Astrocyte (in vitro differentiated cells and primary cell): Measurements from ENCODE around the gene PSENEN. TPM values are rescaled to one million over a fixed set of nuclear protein-coding genes. Genes with fewer than 3 reads are reported as not detected.

Experiments
- DNase-seq: peaks from one replicate; pipeline ENCODE4 v3.0.0-alpha.2; 2010; ENCODE audit warnings: low read depth
- FAIRE-seq: peaks from 2 replicates; lab custom pipeline; 2011; peaks lifted over from hg19 to GRCh38; lab: Jason Lieb, UNC
- H2AFZ ChIP-seq: 2 replicates; pipeline ENCODE4 v1.6.0; 2012; ENCODE audit warnings: low read depth, low read length, inconsistent platforms
- H3K27ac ChIP-seq: 2 replicates; pipeline ENCODE4 v1.5.1; 2011; ENCODE audit warnings: low read depth, low read length, inconsistent platforms
- H3K27me3 ChIP-seq: 2 replicates; pipeline ENCODE4 v1.6.0; 2011; ENCODE audit warnings: low read length, inconsistent platforms; ENCODE audit not compliant: insufficient read depth
- H3K36me3 ChIP-seq: 2 replicates; pipeline ENCODE4 v1.5.1; 2011; ENCODE audit warnings: low read length, inconsistent platforms; ENCODE audit not compliant: insufficient read depth
- H3K4me1 ChIP-seq: 2 replicates; pipeline ENCODE4 v1.5.1; 2011; ENCODE audit warnings: low read length, inconsistent platforms; ENCODE audit not compliant: insufficient read depth
- H3K4me2 ChIP-seq: 2 replicates; pipeline ENCODE4 v1.6.0; 2012; ENCODE audit warnings: low read length, inconsistent platforms
- H3K4me3 ChIP-seq: 2 replicates; pipeline ENCODE4 v1.5.1; 2011; ENCODE audit warnings: low read depth, mild to moderate bottlenecking, low read length, inconsistent platforms; ENCODE audit not compliant: insufficient read depth
- H3K79me2 ChIP-seq: 2 replicates; pipeline ENCODE4 v1.6.0; 2012; ENCODE audit warnings: mild to moderate bottlenecking, low read length, inconsistent platforms; ENCODE audit not compliant: insufficient read depth
- H3K9ac ChIP-seq: 2 replicates; pipeline ENCODE4 v1.6.0; 2012; ENCODE audit warnings: mild to moderate bottlenecking, low read length, inconsistent platforms
- H3K9me3 ChIP-seq: 2 replicates; pipeline ENCODE4 v1.5.1; 2012; ENCODE audit warnings: low read depth, mild to moderate bottlenecking, low read length, inconsistent platforms; ENCODE audit not compliant: insufficient read depth
- H4K20me1 ChIP-seq: 2 replicates; pipeline ENCODE4 v1.6.0; 2012; ENCODE audit warnings: low read length, inconsistent platforms; ENCODE audit not compliant: insufficient read depth
- H3K27ac Mint-ChIP-seq: one replicate; pipeline ENCODE4 v1.8.0; 2021; ENCODE audit warnings: mild to moderate bottlenecking, mixed read lengths; ENCODE audit not compliant: unreplicated experiment
- H3K27me3 Mint-ChIP-seq: one replicate; pipeline ENCODE4 v1.8.0; 2021; ENCODE audit warnings: low read depth, mixed read lengths; ENCODE audit not compliant: unreplicated experiment
- H3K36me3 Mint-ChIP-seq: one replicate; pipeline ENCODE4 v1.8.0; 2021; ENCODE audit warnings: low read depth, mixed read lengths; ENCODE audit not compliant: unreplicated experiment
- H3K4me1 Mint-ChIP-seq: one replicate; pipeline ENCODE4 v1.8.0; 2021; ENCODE audit warnings: low read depth, mixed read lengths; ENCODE audit not compliant: unreplicated experiment
- H3K4me3 Mint-ChIP-seq: one replicate; pipeline ENCODE4 v1.8.0; 2021; ENCODE audit warnings: mild to moderate bottlenecking, moderate library complexity, mixed read lengths; ENCODE audit not compliant: unreplicated experiment
- H3K9me3 Mint-ChIP-seq: one replicate; pipeline ENCODE4 v1.8.0; 2021; ENCODE audit warnings: mild to moderate bottlenecking, mixed read lengths; ENCODE audit not compliant: unreplicated experiment
- CTCF ChIP-seq: IDR thresholded peaks from 2 replicates; pipeline ENCODE4 v1.5.1; 2011; ENCODE audit warnings: low read depth, mild to moderate bottlenecking, inconsistent platforms, low read length, moderate library complexity; ENCODE audit not compliant: insufficient read depth
- EZH2 ChIP-seq: IDR thresholded peaks from 2 replicates; pipeline ENCODE4 v1.6.1; 2012; ENCODE audit warnings: mild to moderate bottlenecking, low read length, inconsistent platforms; ENCODE audit not compliant: insufficient read depth
- total RNA-seq: library from RNA; stranded (reverse); gene quantifications from 2 replicates; pipeline ENCODE4 v1.2.1, GENCODE V29; 2021

The PSENEN gene
- total RNA-seq, 1 donor from 2014 or later: 100 TPM

GRCh38 chr19:35725216-35725861 is 20.1 kb upstream of the PSENEN start:
- DNase-seq (no peak), FAIRE-seq (no peak)
- H4K20me1 ChIP-seq: peaks cover 64% of the 10 kb centered on the region
- no peak overlapping the region for H3K9ac ChIP-seq
- Mint-ChIP-seq H3K9me3 (no peaks in the 10 kb centered on the region), H3K36me3 (peaks cover 14% of the 10 kb centered on the region), H3K27me3 (no peaks in the 10 kb centered on the region), H3K4me3 (no peak overlapping the region), H3K4me1 (no peaks in the 10 kb centered on the region), H3K27ac (no peak overlapping the region)
- peaks cover 18% of the 10 kb centered on the region for H3K79me2 ChIP-seq
- H3K36me3 ChIP-seq: peaks cover 39% of the 10 kb centered on the region
- no peak overlapping the region for H3K27ac ChIP-seq
- no peaks in the 10 kb centered on the region for H3K27me3 ChIP-seq
- no peak overlapping the region for H2AFZ ChIP-seq
- no peaks in the 10 kb centered on the region for H3K9me3 ChIP-seq
- H3K4me1 ChIP-seq: no peaks in the 10 kb centered on the region
- no peak for TF ChIP-seq CTCF
- TF ChIP-seq EZH2: no peak
- H3K4me2 ChIP-seq: no peak overlapping the region
- no peak overlapping the region for H3K4me3 ChIP-seq

DNA sequence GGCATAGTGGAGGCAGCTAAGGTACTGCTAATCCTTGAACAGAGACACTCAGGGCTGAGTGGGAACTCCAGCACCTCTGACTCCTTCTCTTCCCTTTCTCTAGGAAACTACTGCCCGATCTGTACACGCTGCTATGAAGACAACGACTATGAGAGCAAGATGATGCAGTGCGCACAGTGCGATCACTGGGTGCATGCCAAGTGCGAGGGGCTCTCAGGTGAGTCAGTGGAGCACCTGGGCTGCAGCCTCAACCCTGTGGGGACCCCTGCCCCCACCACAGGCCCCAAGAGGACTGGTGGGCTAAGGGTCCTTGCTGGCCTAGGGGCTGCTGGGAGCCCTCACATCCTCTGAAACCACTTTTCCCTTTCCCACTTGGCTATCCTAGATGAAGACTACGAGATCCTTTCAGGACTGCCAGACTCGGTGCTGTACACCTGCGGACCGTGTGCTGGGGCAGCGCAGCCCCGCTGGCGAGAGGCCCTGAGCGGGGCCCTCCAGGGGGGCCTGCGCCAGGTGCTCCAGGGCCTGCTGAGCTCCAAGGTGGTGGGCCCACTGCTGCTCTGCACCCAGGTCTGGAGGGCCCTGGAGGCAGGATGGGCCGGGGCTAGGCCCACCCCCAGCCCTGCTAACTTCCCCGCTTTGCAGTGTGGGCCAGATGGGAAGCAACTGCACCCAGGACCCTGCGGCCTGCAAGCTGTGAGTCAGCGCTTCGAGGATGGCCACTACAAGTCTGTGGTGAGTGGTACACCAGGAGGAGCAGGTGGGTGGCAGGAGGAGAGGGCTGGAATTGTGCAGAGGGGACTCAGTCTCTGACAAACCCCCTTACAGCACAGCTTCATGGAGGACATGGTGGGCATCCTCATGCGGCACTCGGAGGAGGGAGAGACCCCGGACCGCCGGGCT is 18.1 kb upstream of the PSENEN start:
- no peak overlapping the region for H3K4me2 ChIP-seq
- no peaks in the 10 kb centered on the region for H3K27me3 ChIP-seq
- peaks cover 17% of the 10 kb centered on the region for H3K36me3 Mint-ChIP-seq
- DNase-seq (no peak), FAIRE-seq (no peak)
- no peaks in the 10 kb centered on the region for H3K9me3 ChIP-seq
- no peak overlapping the region for H3K27ac ChIP-seq
- peaks cover 57% of the 10 kb centered on the region for H4K20me1 ChIP-seq
- H3K4me1 ChIP-seq: no peaks in the 10 kb centered on the region
- no peaks in the 10 kb centered on the region for H3K27me3 Mint-ChIP-seq
- H2AFZ ChIP-seq: no peak overlapping the region
- peaks cover 4% of the 10 kb centered on the region for H3K79me2 ChIP-seq
- H3K9ac ChIP-seq: no peak overlapping the region
- no peak overlapping the region for H3K4me3 ChIP-seq
- H3K4me3 Mint-ChIP-seq: no peak overlapping the region
- no peaks in the 10 kb centered on the region for H3K4me1 Mint-ChIP-seq
- no peak overlapping the region for H3K27ac Mint-ChIP-seq
- TF ChIP-seq CTCF (no peak), EZH2 (no peak)
- no peaks in the 10 kb centered on the region for H3K9me3 Mint-ChIP-seq
- peaks cover 44% of the 10 kb centered on the region for H3K36me3 ChIP-seq
